SK-N-SH treated with all-trans-retinoic acid at 6 μM for 48 hours (cell line): ENCODE data around the gene PARD3.

ENCODE experiments used
- ATAC-seq: fragments of 200-7000 bp; cut with Tn5 transposase; 3 replicates; pipeline ENCODE4 v1.9.1; 2020; ENCODE audit warnings: mild to moderate bottlenecking, moderate library complexity
- ARNTL ChIP-seq: fragments of 450-650 bp; formaldehyde crosslinking; IDR thresholded peaks from 2 replicates; pipeline ENCODE4 v1.5.0; 2020; ENCODE audit warnings: low read depth, mild to moderate bottlenecking, moderate library complexity, borderline replicate concordance
- BACH2 ChIP-seq: fragments of 250-450 bp; sonication (Bioruptor Pico); IDR thresholded peaks from 2 replicates; pipeline ENCODE4 v1.9.0; 2021; ENCODE audit warnings: mild to moderate bottlenecking, borderline replicate concordance
- CSDC2 ChIP-seq: fragments of 250-450 bp; sonication (Bioruptor Pico); IDR thresholded peaks from 2 replicates; pipeline ENCODE4 v1.5.0; 2020; ENCODE audit warnings: mild to moderate bottlenecking, moderate library complexity
- ESRRG ChIP-seq: fragments of 250-450 bp; sonication (Bioruptor Pico); IDR thresholded peaks from 2 replicates; pipeline ENCODE4 v1.6.1; 2021; ENCODE audit warnings: mild to moderate bottlenecking
- GLIS3 ChIP-seq: fragments of 250-450 bp; sonication (Bioruptor Pico); IDR thresholded peaks from 2 replicates; pipeline ENCODE4 v1.5.0; 2020; ENCODE audit warnings: mild to moderate bottlenecking, moderate library complexity
- ISL1 ChIP-seq: fragments of 250-450 bp; sonication (Bioruptor Pico); IDR thresholded peaks from 2 replicates; pipeline ENCODE4 v2.1.2; 2022; ENCODE audit warnings: mild to moderate bottlenecking, moderate library complexity
- OSR1 ChIP-seq: fragments of 250-450 bp; sonication (Bioruptor Pico); IDR thresholded peaks from 2 replicates; pipeline ENCODE4 v1.8.0; 2022; ENCODE audit warnings: moderate library complexity, mild to moderate bottlenecking, inconsistent platforms
- PPARA ChIP-seq: fragments of 250-450 bp; sonication (Bioruptor Pico); IDR thresholded peaks from 2 replicates; pipeline ENCODE4 v1.5.0; 2020; ENCODE audit warnings: mild to moderate bottlenecking, borderline replicate concordance
- RARB ChIP-seq: fragments of 250-450 bp; sonication (Bioruptor Pico); IDR thresholded peaks from 2 replicates; pipeline ENCODE4 v1.8.0; 2021; ENCODE audit warnings: mild to moderate bottlenecking, moderate library complexity
- SNAI2 ChIP-seq: fragments of 250-450 bp; sonication (Bioruptor Pico); IDR thresholded peaks from 2 replicates; pipeline ENCODE4 v1.5.0; 2020; ENCODE audit warnings: mild to moderate bottlenecking, moderate library complexity
- TCF4 ChIP-seq: fragments of 250-450 bp; sonication (Bioruptor Pico); IDR thresholded peaks from 2 replicates; pipeline ENCODE4 v1.8.0; 2021; ENCODE audit warnings: mild to moderate bottlenecking, moderate library complexity, borderline replicate concordance
- TOX ChIP-seq: fragments of 250-450 bp; sonication (Bioruptor Pico); IDR thresholded peaks from 2 replicates; pipeline ENCODE4 v1.8.0; 2021; ENCODE audit warnings: mild to moderate bottlenecking, moderate library complexity, borderline replicate concordance
- ZC3H10 ChIP-seq: fragments of 250-450 bp; sonication (Bioruptor Pico); IDR thresholded peaks from 2 replicates; pipeline ENCODE4 v1.5.1; 2021; ENCODE audit warnings: mild to moderate bottlenecking, moderate library complexity
- ZFP3 ChIP-seq: fragments of 250-450 bp; sonication (Bioruptor Pico); IDR thresholded peaks from 2 replicates; pipeline ENCODE4 v1.5.0; 2020; ENCODE audit warnings: mild to moderate bottlenecking, moderate library complexity
- ZFP30 ChIP-seq: fragments of 450-650 bp; formaldehyde crosslinking; IDR thresholded peaks from 2 replicates; pipeline ENCODE4 v1.5.0; 2022; ENCODE audit warnings: mild to moderate bottlenecking, moderate library complexity
- ZNF565 ChIP-seq: fragments of 450-650 bp; formaldehyde crosslinking; conservative IDR thresholded peaks from 2 replicates; pipeline ENCODE4 v1.5.0; 2020; ENCODE audit warnings: low read depth, mild to moderate bottlenecking, moderate library complexity
- ZNF70 ChIP-seq: fragments of 450-650 bp; formaldehyde crosslinking; IDR thresholded peaks from 2 replicates; pipeline ENCODE4 v1.5.0; 2020; ENCODE audit warnings: mild to moderate bottlenecking, moderate library complexity
- ZNF8 ChIP-seq: fragments of 450-650 bp; formaldehyde crosslinking; IDR thresholded peaks from 2 replicates; pipeline ENCODE4 v1.5.0; 2020; ENCODE audit warnings: mild to moderate bottlenecking, moderate library complexity
- TF ChIP-seq, protein P1 (sequence below): fragments of 250-450 bp; sonication (Bioruptor Pico); IDR thresholded peaks from 2 replicates; pipeline ENCODE4 v1.5.1; 2021; ENCODE audit warnings: mild to moderate bottlenecking, moderate library complexity
- TF ChIP-seq, protein P2 (sequence below): fragments of 250-450 bp; sonication (Bioruptor Pico); IDR thresholded peaks from 2 replicates; pipeline ENCODE4 v1.5.1; 2020; ENCODE audit warnings: low read depth, mild to moderate bottlenecking, moderate library complexity
- TF ChIP-seq, protein P3 (sequence below): fragments of 250-450 bp; sonication (Bioruptor Pico); IDR thresholded peaks from 2 replicates; pipeline ENCODE4 v1.8.0; 2020; ENCODE audit warnings: mild to moderate bottlenecking, moderate library complexity, borderline replicate concordance
- TF ChIP-seq, protein P4 (sequence below): fragments of 250-450 bp; sonication (Bioruptor Pico); IDR thresholded peaks from 2 replicates; pipeline ENCODE4 v1.5.0; 2020; ENCODE audit warnings: mild to moderate bottlenecking, moderate library complexity

Gene PARD3

DNA sequence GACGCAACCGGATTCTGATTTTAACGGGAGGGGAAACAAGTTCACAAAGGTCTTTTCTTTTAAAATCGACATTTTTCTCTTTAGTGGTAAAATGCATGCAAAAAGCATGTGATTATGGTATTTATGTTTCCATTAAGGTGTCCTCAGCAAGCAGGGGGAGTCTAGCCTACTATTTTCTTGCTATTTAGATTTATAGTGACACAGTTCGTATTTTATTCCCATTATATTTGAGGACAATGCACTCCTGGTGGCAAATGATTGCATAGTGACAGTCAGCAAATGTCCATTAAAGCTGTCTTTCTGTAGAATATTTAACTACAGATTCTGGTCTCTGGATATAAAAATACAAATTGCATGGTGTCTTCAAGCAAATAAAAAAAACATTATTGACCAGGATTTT, 554.2 kb downstream of the PARD3 start:
- no peak for ATAC-seq
- TF ChIP-seq TOX (no peak), ZNF70 (no peak), RARB (CRISPR knock-in tag) (no peak), ISL1 (CRISPR knock-in tag) (no peak), GLIS3 (no peak), ZC3H10 (CRISPR knock-in tag) (no peak), OSR1 (CRISPR knock-in tag) (no peak), SNAI2 (CRISPR knock-in tag) (no peak), ZNF8 (CRISPR knock-in tag) (no peak)
- TF ChIP-seq, protein P1, sequence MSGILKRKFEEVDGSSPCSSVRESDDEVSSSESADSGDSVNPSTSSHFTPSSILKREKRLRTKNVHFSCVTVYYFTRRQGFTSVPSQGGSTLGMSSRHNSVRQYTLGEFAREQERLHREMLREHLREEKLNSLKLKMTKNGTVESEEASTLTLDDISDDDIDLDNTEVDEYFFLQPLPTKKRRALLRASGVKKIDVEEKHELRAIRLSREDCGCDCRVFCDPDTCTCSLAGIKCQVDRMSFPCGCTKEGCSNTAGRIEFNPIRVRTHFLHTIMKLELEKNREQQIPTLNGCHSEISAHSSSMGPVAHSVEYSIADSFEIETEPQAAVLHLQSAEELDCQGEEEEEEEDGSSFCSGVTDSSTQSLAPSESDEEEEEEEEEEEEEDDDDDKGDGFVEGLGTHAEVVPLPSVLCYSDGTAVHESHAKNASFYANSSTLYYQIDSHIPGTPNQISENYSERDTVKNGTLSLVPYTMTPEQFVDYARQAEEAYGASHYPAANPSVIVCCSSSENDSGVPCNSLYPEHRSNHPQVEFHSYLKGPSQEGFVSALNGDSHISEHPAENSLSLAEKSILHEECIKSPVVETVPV (CRISPR knock-in tag), result no peak
- TF ChIP-seq, protein P2, sequence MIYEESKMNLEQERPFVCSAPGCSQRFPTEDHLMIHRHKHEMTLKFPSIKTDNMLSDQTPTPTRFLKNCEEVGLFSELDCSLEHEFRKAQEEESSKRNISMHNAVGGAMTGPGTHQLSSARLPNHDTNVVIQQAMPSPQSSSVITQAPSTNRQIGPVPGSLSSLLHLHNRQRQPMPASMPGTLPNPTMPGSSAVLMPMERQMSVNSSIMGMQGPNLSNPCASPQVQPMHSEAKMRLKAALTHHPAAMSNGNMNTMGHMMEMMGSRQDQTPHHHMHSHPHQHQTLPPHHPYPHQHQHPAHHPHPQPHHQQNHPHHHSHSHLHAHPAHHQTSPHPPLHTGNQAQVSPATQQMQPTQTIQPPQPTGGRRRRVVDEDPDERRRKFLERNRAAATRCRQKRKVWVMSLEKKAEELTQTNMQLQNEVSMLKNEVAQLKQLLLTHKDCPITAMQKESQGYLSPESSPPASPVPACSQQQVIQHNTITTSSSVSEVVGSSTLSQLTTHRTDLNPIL (CRISPR knock-in tag), result no peak

DNA sequence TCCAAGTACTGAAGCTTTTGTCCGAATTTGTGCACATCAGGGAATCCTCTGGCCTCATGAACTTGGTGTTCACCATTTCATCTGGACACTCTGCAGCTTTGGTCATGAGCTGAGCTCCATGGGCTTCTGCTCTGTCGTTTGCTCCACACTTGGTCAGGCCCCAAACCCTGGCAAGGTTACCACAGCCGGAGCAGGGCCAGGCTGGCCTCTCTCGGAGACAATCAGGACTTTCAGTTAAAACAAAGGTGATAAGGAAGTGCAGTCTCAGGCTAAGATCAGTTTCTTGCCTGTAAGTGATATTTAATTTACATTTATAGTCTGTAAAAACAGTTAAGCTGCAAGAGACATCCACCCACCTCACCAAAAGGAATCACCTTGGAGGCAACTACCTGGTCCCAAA, 558.9 kb downstream of the PARD3 start:
- no peak for ATAC-seq
- no peak for TF ChIP-seq ZNF70

DNA sequence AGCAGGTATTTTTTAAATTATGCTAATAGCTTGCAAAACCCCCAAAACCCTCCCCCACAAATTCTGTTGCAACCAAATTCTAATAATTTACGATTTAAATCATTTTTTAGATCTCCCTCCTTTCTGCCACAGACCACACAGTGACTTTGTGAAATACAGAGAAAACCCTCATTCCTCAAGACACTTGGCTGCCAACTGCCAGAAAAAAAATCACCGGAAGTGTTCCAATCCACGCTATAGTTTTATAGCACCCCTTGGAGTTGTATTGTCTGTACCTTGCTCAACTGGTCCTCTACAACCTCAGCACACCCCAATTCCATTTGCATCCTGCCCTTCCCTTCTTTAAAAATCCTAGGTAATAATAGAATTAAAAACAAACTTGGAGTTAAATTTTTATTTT, 560.1 kb downstream of the PARD3 start:
- ATAC-seq, result no peak
- TF ChIP-seq ZFP30 (CRISPR knock-in tag), result no peak
- no peak for TF ChIP-seq PPARA (CRISPR knock-in tag)
- no peak for TF ChIP-seq BACH2 (CRISPR knock-in tag)
- no peak for TF ChIP-seq ZNF565 (CRISPR knock-in tag)
- TF ChIP-seq SNAI2 (CRISPR knock-in tag), result no peak
- no peak for TF ChIP-seq ESRRG
- no peak for TF ChIP-seq ARNTL (CRISPR knock-in tag)
- no peak for TF ChIP-seq RARB (CRISPR knock-in tag)
- TF ChIP-seq, protein P3, sequence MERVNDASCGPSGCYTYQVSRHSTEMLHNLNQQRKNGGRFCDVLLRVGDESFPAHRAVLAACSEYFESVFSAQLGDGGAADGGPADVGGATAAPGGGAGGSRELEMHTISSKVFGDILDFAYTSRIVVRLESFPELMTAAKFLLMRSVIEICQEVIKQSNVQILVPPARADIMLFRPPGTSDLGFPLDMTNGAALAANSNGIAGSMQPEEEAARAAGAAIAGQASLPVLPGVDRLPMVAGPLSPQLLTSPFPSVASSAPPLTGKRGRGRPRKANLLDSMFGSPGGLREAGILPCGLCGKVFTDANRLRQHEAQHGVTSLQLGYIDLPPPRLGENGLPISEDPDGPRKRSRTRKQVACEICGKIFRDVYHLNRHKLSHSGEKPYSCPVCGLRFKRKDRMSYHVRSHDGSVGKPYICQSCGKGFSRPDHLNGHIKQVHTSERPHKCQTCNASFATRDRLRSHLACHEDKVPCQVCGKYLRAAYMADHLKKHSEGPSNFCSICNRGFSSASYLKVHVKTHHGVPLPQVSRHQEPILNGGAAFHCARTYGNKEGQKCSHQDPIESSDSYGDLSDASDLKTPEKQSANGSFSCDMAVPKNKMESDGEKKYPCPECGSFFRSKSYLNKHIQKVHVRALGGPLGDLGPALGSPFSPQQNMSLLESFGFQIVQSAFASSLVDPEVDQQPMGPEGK, result no peak
- TF ChIP-seq ZFP3 (CRISPR knock-in tag), result no peak
- no peak for TF ChIP-seq TOX
- TF ChIP-seq ISL1 (CRISPR knock-in tag), result no peak
- TF ChIP-seq, protein P4, sequence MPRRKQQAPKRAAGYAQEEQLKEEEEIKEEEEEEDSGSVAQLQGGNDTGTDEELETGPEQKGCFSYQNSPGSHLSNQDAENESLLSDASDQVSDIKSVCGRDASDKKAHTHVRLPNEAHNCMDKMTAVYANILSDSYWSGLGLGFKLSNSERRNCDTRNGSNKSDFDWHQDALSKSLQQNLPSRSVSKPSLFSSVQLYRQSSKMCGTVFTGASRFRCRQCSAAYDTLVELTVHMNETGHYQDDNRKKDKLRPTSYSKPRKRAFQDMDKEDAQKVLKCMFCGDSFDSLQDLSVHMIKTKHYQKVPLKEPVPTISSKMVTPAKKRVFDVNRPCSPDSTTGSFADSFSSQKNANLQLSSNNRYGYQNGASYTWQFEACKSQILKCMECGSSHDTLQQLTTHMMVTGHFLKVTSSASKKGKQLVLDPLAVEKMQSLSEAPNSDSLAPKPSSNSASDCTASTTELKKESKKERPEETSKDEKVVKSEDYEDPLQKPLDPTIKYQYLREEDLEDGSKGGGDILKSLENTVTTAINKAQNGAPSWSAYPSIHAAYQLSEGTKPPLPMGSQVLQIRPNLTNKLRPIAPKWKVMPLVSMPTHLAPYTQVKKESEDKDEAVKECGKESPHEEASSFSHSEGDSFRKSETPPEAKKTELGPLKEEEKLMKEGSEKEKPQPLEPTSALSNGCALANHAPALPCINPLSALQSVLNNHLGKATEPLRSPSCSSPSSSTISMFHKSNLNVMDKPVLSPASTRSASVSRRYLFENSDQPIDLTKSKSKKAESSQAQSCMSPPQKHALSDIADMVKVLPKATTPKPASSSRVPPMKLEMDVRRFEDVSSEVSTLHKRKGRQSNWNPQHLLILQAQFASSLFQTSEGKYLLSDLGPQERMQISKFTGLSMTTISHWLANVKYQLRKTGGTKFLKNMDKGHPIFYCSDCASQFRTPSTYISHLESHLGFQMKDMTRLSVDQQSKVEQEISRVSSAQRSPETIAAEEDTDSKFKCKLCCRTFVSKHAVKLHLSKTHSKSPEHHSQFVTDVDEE (CRISPR knock-in tag), result no peak
- TF ChIP-seq GLIS3, result no peak
- TF ChIP-seq TCF4 (CRISPR knock-in tag), result no peak
- TF ChIP-seq, protein P1 (CRISPR knock-in tag), result no peak
- TF ChIP-seq ZNF70, result no peak

DNA sequence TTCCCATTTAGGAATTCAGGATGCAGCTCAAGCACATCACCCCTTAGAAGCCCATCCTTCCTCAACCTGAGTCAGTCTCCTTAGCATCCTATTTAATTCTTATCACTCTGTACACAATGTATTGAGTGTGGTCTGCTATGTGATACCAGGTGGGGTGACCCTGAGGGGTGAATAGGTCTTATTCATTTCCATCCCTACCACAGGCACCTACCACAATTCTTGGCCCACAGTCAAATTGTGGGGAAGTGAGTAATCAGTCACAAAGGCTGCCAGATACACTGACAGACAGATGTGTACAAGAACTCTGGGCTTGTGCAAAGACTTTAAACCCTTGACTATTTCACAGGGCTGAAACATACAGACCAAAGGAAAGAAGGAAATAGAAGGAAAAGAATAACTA, 560.5 kb downstream of the PARD3 start:
- TF ChIP-seq RARB (CRISPR knock-in tag) (no peak), CSDC2 (CRISPR knock-in tag) (no peak)
- ATAC-seq, result peak; percentile 59
